ENCODE results near the gene PDLIM1.

DNA sequence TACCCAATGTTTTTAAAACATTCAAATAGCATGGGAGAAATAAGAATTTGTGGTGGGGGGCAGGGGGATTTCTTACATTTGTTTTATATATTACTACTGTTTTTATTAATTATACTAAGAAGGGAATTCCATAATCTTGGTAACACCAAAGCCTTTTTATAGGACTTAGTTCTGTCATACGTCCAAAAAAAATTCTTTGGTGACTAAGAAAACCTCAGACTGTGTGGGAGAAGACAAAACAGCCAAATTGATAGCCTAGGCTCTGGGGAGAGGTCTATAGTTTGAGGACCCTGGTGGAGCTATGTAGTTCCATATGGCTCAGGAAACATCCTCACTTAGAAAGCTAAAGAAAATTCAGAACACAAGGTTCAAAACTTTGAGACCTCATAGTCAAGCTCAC is 73.3 kb downstream of the PDLIM1 start:
- TF ChIP-seq REST (IDR thresholded peaks at IDR 0.05; ENCODE audit: low read depth) = no peak
- no peak for TF ChIP-seq EGR1 (IDR thresholded peaks at IDR 0.05; ENCODE audit: low read depth)
- TF ChIP-seq, protein P1, sequence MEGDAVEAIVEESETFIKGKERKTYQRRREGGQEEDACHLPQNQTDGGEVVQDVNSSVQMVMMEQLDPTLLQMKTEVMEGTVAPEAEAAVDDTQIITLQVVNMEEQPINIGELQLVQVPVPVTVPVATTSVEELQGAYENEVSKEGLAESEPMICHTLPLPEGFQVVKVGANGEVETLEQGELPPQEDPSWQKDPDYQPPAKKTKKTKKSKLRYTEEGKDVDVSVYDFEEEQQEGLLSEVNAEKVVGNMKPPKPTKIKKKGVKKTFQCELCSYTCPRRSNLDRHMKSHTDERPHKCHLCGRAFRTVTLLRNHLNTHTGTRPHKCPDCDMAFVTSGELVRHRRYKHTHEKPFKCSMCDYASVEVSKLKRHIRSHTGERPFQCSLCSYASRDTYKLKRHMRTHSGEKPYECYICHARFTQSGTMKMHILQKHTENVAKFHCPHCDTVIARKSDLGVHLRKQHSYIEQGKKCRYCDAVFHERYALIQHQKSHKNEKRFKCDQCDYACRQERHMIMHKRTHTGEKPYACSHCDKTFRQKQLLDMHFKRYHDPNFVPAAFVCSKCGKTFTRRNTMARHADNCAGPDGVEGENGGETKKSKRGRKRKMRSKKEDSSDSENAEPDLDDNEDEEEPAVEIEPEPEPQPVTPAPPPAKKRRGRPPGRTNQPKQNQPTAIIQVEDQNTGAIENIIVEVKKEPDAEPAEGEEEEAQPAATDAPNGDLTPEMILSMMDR (IDR thresholded peaks at IDR 0.05 in 2 of 3, conservative IDR thresholded peaks at IDR 0.05 in 1 of 3; ENCODE audit: borderline replicate concordance in 1 of 3, insufficient read depth in 1 of 3, low read depth in 2 of 3, low read length in 2 of 3) = no peak
- TF ChIP-seq POLR2A (IDR thresholded peaks at IDR 0.05; ENCODE audit: borderline replicate concordance, extremely low read depth, insufficient read depth, insufficient read length) = no peak
- TF ChIP-seq EZH2 (IDR thresholded peaks at IDR 0.05) = no peak
- no peak for TF ChIP-seq POLR2AphosphoS5 (IDR thresholded peaks at IDR 0.05; ENCODE audit: low read depth, low read length)
- no peak for TF ChIP-seq SP1 (IDR thresholded peaks at IDR 0.05; ENCODE audit: low read depth)
- no peak for TF ChIP-seq ZNF274 (IDR thresholded peaks at IDR 0.05; ENCODE audit: low read depth, low read length)
- no peak for TF ChIP-seq SRF (IDR thresholded peaks at IDR 0.05; ENCODE audit: low read depth)

Measured in HCT116 (cell line).